Measurements from ENCODE around the gene FAM90A1.
"Not testable (repeated sequence)": the region's sequence is repeated elsewhere in the genome, so short reads cannot be mapped to it uniquely, and the experiment has no call there.

FAM90A1 gene

GRCh38 chr12:8233935-8234495, 6.6 kb upstream of the FAM90A1 start:
- DNase-seq (ENCODE audit: low read depth in 2 of 2, low spot score in 1 of 2), result not testable (repeated sequence)

- DNase-seq (ENCODE audit: low read depth in 2 of 2, low spot score in 1 of 2), result not testable (repeated sequence)
Observed at GRCh38 chr12:8233300-8233855, 6.0 kb upstream of the FAM90A1 start.

- peak; percentile 35 to 43 for DNase-seq (ENCODE audit: low read depth in 2 of 2, low spot score in 1 of 2)
Observed at GRCh38 chr12:8231666-8232608, 4.5 kb upstream of the FAM90A1 start.

- DNase-seq (ENCODE audit: low read depth in 2 of 2, low spot score in 1 of 2), result not testable (repeated sequence)
Observed at GRCh38 chr12:8231049-8231448, 3.6 kb upstream of the FAM90A1 start.

GRCh38 chr12:8229486-8229885, 2.1 kb upstream of the FAM90A1 start:
- not testable (repeated sequence) for DNase-seq (ENCODE audit: low read depth in 2 of 2, low spot score in 1 of 2)

- not testable (repeated sequence) for DNase-seq (ENCODE audit: low read depth in 2 of 2, low spot score in 1 of 2)
Observed at GRCh38 chr12:8228607-8229006, 1.2 kb upstream of the FAM90A1 start.

- DNase-seq (ENCODE audit: low read depth in 2 of 2, low spot score in 1 of 2), result not testable (repeated sequence)
Observed at GRCh38 chr12:8227732-8228077, 287 bp upstream of the FAM90A1 start.

GRCh38 chr12:8226355-8226754, 1.1 kb downstream of the FAM90A1 start:
- DNase-seq (ENCODE audit: low read depth in 2 of 2, low spot score in 1 of 2), result no peak

GRCh38 chr12:8224782-8225181, 2.6 kb downstream of the FAM90A1 start:
- DNase-seq (ENCODE audit: low read depth in 2 of 2, low spot score in 1 of 2), result not testable (repeated sequence)

GRCh38 chr12:8223646-8224045, 3.8 kb downstream of the FAM90A1 start:
- not testable (repeated sequence) for DNase-seq (ENCODE audit: low read depth in 2 of 2, low spot score in 1 of 2)

- not testable (repeated sequence) for DNase-seq (ENCODE audit: low read depth in 2 of 2, low spot score in 1 of 2)
Observed at GRCh38 chr12:8222303-8222702, 5.1 kb downstream of the FAM90A1 start.

GRCh38 chr12:8221844-8222243, 5.6 kb downstream of the FAM90A1 start:
- DNase-seq (ENCODE audit: low read depth in 2 of 2, low spot score in 1 of 2), result not testable (repeated sequence)

GRCh38 chr12:8221375-8221774, 6.0 kb downstream of the FAM90A1 start:
- not testable (repeated sequence) for DNase-seq (ENCODE audit: low read depth in 2 of 2, low spot score in 1 of 2)

- DNase-seq (ENCODE audit: low read depth in 2 of 2, low spot score in 1 of 2), result not testable (repeated sequence)
Observed at GRCh38 chr12:8218711-8219382, 8.6 kb downstream of the FAM90A1 start.

- DNase-seq (ENCODE audit: low read depth in 2 of 2, low spot score in 1 of 2), result not testable (repeated sequence)
Observed at GRCh38 chr12:8197685-8198308, 29.6 kb downstream of the FAM90A1 start.

GRCh38 chr12:8188088-8188487, 39.3 kb downstream of the FAM90A1 start:
- not testable (repeated sequence) for DNase-seq (ENCODE audit: low read depth in 2 of 2, low spot score in 1 of 2)

GRCh38 chr12:8184206-8184605, 43.2 kb downstream of the FAM90A1 start:
- not testable (repeated sequence) for DNase-seq (ENCODE audit: low read depth in 2 of 2, low spot score in 1 of 2)

- DNase-seq (ENCODE audit: low read depth in 2 of 2, low spot score in 1 of 2), result not testable (repeated sequence)
Observed at GRCh38 chr12:8183346-8183745, 44.1 kb downstream of the FAM90A1 start.

GRCh38 chr12:8182923-8183322, 44.5 kb downstream of the FAM90A1 start:
- DNase-seq (ENCODE audit: low read depth in 2 of 2, low spot score in 1 of 2), result not testable (repeated sequence)

- DNase-seq (ENCODE audit: low read depth in 2 of 2, low spot score in 1 of 2), result not testable (repeated sequence)
Observed at GRCh38 chr12:8181271-8181670, 46.1 kb downstream of the FAM90A1 start.

Measured in stimulated activated CD8-positive, alpha-beta memory T cell treated with anti-CD3 and anti-CD28 coated beads, Interleukin-4, amount 100 ng/mL, for 4 hours (primary cell).